Activated CD4-positive, alpha-beta T cell treated with anti-CD3 and anti-CD28 coated beads, Interleukin-2, amount 10 ng/mL, durations not matched to agents 24 days and 14 days (primary cell): ENCODE data around the gene ANO2. TPM values are rescaled to one million over a fixed set of nuclear protein-coding genes. Genes with fewer than 3 reads are reported as not detected.

Source experiments
- DNase-seq: peaks from one replicate; pipeline ENCODE4 v3.0.0; 2022
- H3K27ac Mint-ChIP-seq: one replicate; pipeline ENCODE4 v1.8.0; 2022; ENCODE audit warnings: mild to moderate bottlenecking, mixed read lengths
- H3K27me3 Mint-ChIP-seq: one replicate; pipeline ENCODE4 v1.8.0; 2022; ENCODE audit warnings: mixed read lengths
- H3K36me3 Mint-ChIP-seq: one replicate; pipeline ENCODE4 v1.8.0; 2022; ENCODE audit warnings: low read depth, mild to moderate bottlenecking, mixed read lengths
- H3K4me1 Mint-ChIP-seq: one replicate; pipeline ENCODE4 v1.8.0; 2021; ENCODE audit warnings: mixed read lengths
- H3K4me3 Mint-ChIP-seq: one replicate; pipeline ENCODE4 v1.8.0; 2022; ENCODE audit warnings: mild to moderate bottlenecking, moderate library complexity, mixed read lengths
- H3K9me3 Mint-ChIP-seq: one replicate; pipeline ENCODE4 v1.8.0; 2021; ENCODE audit warnings: mixed read lengths
- intact Hi-C: fragments of 100-400 bp; cut with micrococcal nuclease; formaldehyde crosslinking; loops from one replicate; pipeline ENCODE4 v1.15.1; 2023
- total RNA-seq: library from RNA; stranded (reverse); gene quantifications from 2 replicates; pipeline ENCODE4 v1.2.3, GENCODE V29; 2022

Gene ANO2
- total RNA-seq, 1 donor from 2014 or later, result not detected

DNA sequence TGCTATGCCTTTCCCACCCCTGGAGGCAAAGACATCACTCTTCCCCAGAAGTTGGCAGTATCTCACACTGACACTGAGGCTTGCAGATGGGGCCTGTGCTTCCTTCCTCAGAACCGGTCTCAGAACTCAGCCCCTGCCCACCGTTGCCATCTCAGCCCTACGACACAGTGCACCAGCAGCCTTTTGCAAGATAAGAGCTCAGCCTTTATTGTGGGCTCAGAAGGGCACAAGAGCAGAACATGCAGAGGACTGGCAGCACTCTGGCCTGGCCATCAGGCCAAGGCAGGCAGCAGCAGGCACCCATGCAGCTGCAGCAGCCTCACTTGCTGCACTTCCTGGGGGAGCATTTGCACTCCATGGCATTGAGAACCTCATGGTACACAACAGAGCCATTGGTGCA is 3.6 kb upstream of the ANO2 start:
- intact Hi-C loops, result no loop called here
- no peak for DNase-seq
- H3K27ac Mint-ChIP-seq, result no peak overlapping the region
- no peak overlapping the region for H3K4me3 Mint-ChIP-seq
- H3K27me3 Mint-ChIP-seq, result peaks cover 49% of the 10 kb centered on the region
- H3K36me3 Mint-ChIP-seq, result no peaks in the 10 kb centered on the region
- no peaks in the 10 kb centered on the region for H3K4me1 Mint-ChIP-seq
- H3K9me3 Mint-ChIP-seq, result no peaks in the 10 kb centered on the region

DNA sequence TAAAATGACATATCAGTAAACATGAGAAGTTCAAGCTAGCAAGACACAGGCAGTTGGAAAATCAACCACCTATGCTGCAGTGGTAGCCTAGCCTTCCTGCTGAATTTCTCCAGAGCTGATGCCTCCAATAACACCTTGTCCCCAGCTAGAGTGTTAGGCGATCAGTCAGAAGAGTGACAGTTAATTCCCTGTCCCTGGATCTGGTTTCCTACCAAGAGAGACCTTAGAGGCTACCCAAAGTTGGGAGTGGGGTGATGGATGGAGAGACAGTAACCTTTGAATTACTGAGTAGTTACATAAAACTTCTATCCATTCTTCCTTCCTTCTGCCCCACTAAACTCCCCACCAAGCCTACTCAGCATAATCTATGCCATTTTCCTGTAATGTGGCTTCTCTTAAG is 1.9 kb upstream of the ANO2 start:
- Mint-ChIP-seq H3K27me3 (peaks cover 61% of the 10 kb centered on the region), H3K4me3 (no peak overlapping the region), H3K9me3 (no peaks in the 10 kb centered on the region), H3K27ac (no peak overlapping the region), H3K4me1 (no peaks in the 10 kb centered on the region), H3K36me3 (no peaks in the 10 kb centered on the region)
- intact Hi-C loops, result no loop called here
- DNase-seq, result no peak

DNA sequence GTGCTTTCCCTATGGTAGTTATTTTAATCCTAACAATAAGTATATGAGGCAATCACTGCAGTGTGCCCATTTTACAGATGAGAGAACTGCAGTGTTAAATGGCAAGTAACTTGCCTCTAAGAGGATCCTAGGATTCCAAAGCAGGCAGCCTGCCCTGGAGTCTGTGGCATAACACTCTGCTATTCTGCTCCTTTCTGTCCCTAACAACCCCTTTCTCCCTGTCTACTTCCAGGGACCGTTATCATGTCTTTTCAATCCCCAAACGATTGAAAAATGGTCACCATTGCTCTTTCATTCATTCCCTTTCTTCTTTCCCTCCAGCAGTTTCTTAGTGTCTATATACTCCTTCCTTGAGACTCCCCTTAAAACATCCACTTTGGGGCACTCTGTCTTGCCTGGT is 1.3 kb upstream of the ANO2 start:
- Mint-ChIP-seq H3K4me3 (no peak overlapping the region), H3K27me3 (peaks cover 60% of the 10 kb centered on the region), H3K27ac (no peak overlapping the region), H3K36me3 (no peaks in the 10 kb centered on the region), H3K9me3 (no peaks in the 10 kb centered on the region), H3K4me1 (no peaks in the 10 kb centered on the region)
- no peak for DNase-seq
- intact Hi-C loops, result no loop called here

GRCh38 chr12:5944688-5945070 is 380 bp downstream of the ANO2 start:
- Mint-ChIP-seq H3K9me3 (no peaks in the 10 kb centered on the region), H3K27me3 (peaks cover 54% of the 10 kb centered on the region), H3K36me3 (no peaks in the 10 kb centered on the region), H3K27ac (no peak overlapping the region), H3K4me1 (no peaks in the 10 kb centered on the region), H3K4me3 (no peak overlapping the region)
- intact Hi-C loops, result no loop called here
- no peak for DNase-seq

DNA sequence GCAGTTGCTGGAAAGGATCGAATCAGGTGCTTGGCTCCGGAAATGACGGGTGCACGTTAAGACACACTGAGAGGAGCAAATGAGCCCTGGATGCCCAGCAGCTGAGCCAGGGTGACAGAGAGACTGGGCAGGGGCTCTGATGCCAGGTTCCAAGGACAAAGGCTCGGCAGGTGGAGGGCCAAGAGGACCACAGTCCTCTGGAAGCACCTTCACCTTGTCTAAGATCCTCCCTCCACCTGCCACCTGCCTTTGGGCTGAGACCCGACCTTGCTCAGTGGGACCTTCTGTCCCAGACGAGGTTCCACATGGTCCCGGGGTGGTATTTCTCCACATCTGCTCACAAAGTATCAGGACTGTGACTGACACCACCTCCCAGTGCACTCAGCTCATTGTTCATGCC is 1.0 kb downstream of the ANO2 start:
- Mint-ChIP-seq H3K27ac (no peak overlapping the region), H3K4me3 (no peak overlapping the region), H3K4me1 (no peaks in the 10 kb centered on the region), H3K36me3 (no peaks in the 10 kb centered on the region), H3K27me3 (peaks cover 52% of the 10 kb centered on the region), H3K9me3 (no peaks in the 10 kb centered on the region)
- intact Hi-C loops, result no loop called here
- no peak for DNase-seq

- no peaks in the 10 kb centered on the region for H3K9me3 Mint-ChIP-seq
- H3K27me3 Mint-ChIP-seq, result peaks cover 48% of the 10 kb centered on the region
- no peaks in the 10 kb centered on the region for H3K36me3 Mint-ChIP-seq
- H3K4me1 Mint-ChIP-seq, result no peaks in the 10 kb centered on the region
- DNase-seq, result no peak
- H3K27ac Mint-ChIP-seq, result no peak overlapping the region
- H3K4me3 Mint-ChIP-seq, result no peak overlapping the region
- intact Hi-C loops, result no loop called here
Observed at GRCh38 chr12:5941907-5942306, 3.2 kb downstream of the ANO2 start.

GRCh38 chr12:5927732-5928516 is 17.1 kb downstream of the ANO2 start:
- H3K4me3 Mint-ChIP-seq, result no peak overlapping the region
- H3K9me3 Mint-ChIP-seq, result peaks cover 4% of the 10 kb centered on the region
- no peaks in the 10 kb centered on the region for H3K36me3 Mint-ChIP-seq
- intact Hi-C loops, result no loop called here
- H3K27ac Mint-ChIP-seq, result no peak overlapping the region
- H3K4me1 Mint-ChIP-seq, result no peaks in the 10 kb centered on the region
- H3K27me3 Mint-ChIP-seq, result no peaks in the 10 kb centered on the region
- DNase-seq, result no peak

DNA sequence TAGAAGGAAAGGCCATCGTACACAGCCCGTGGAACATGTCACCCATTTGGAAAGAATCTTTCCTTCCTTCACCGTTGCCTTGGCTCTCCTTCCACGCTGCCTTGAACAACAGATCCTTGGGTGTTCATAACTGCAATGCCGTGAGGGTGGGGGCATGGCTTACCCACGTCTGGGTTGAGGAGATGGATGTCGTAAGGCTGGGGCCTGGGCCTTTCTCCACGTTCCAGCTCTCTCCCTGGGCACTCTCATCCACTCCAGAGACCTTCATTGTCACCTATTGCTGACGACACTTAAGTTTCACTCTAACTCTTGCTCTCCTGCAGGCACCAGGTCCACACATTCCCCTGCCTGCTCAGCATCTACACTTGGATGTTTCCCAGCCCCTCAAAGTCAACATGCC is 19.4 kb downstream of the ANO2 start:
- H3K9me3 Mint-ChIP-seq, result peaks cover under 1% of the 10 kb centered on the region
- no peak overlapping the region for H3K27ac Mint-ChIP-seq
- H3K4me3 Mint-ChIP-seq, result no peak overlapping the region
- intact Hi-C loops, result no loop called here
- H3K4me1 Mint-ChIP-seq, result no peaks in the 10 kb centered on the region
- no peak for DNase-seq
- no peaks in the 10 kb centered on the region for H3K27me3 Mint-ChIP-seq
- H3K36me3 Mint-ChIP-seq, result no peaks in the 10 kb centered on the region

- H3K9me3 Mint-ChIP-seq, result no peaks in the 10 kb centered on the region
- no peak overlapping the region for H3K4me3 Mint-ChIP-seq
- DNase-seq, result no peak
- H3K27me3 Mint-ChIP-seq, result no peaks in the 10 kb centered on the region
- no peaks in the 10 kb centered on the region for H3K36me3 Mint-ChIP-seq
- H3K4me1 Mint-ChIP-seq, result no peaks in the 10 kb centered on the region
- H3K27ac Mint-ChIP-seq, result no peak overlapping the region
- intact Hi-C loops, result no loop called here
Observed at GRCh38 chr12:5924342-5924741, 20.7 kb downstream of the ANO2 start.

DNA sequence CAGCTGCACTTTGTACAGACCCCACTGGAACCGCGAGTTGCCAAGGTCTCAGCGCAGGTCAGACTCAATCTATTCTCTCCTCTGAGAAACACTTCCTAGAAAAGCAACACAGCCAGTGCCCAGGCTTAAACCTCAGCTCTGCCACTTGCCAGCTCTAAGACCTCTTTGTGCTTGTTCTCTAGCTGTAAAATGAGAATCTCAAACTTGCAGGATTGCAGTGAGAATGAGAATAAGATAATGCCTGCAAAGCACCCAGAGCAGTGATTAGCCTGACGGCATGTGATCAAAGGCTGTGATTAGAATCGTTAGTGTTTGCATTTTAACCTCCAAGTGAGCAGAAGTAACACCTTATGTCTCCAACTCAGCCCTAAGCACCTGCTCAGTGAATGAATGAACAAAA is 21.3 kb downstream of the ANO2 start:
- intact Hi-C loops, result no loop called here
- Mint-ChIP-seq H3K9me3 (no peaks in the 10 kb centered on the region), H3K36me3 (no peaks in the 10 kb centered on the region), H3K27me3 (no peaks in the 10 kb centered on the region), H3K4me1 (no peaks in the 10 kb centered on the region), H3K4me3 (no peak overlapping the region), H3K27ac (no peak overlapping the region)
- DNase-seq, result no peak

DNA sequence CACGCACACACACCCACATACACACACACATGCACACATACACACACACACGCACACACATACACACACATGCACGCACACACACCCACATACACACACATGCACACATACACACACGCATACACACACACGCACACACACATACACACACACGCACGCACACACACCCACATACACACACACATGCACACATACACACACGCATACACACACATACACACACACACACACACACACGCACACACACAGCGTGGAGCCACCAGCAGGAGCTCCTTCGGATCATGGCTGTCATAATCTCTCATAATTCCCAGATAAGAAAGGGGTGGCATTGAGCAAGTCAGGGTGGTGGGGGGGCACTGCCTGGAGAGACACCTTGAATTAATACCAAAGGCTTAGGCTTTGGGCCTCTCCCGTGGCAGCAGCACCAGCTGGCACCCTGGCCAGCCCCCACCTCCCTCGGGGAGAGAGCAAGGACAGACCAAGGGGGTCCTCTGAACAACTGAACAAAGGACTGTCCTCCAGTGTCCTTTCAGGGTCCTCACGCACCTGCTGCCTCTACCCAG is 21.9 kb downstream of the ANO2 start:
- H3K4me1 Mint-ChIP-seq, result no peaks in the 10 kb centered on the region
- intact Hi-C loops, result no loop called here
- no peak for DNase-seq
- H3K27ac Mint-ChIP-seq, result no peak overlapping the region
- H3K36me3 Mint-ChIP-seq, result no peaks in the 10 kb centered on the region
- H3K27me3 Mint-ChIP-seq, result no peaks in the 10 kb centered on the region
- no peaks in the 10 kb centered on the region for H3K9me3 Mint-ChIP-seq
- H3K4me3 Mint-ChIP-seq, result no peak overlapping the region

GRCh38 chr12:5921966-5922899 is 22.8 kb downstream of the ANO2 start:
- H3K4me1 Mint-ChIP-seq, result no peaks in the 10 kb centered on the region
- no peaks in the 10 kb centered on the region for H3K9me3 Mint-ChIP-seq
- no peak overlapping the region for H3K4me3 Mint-ChIP-seq
- no peaks in the 10 kb centered on the region for H3K36me3 Mint-ChIP-seq
- no peak for DNase-seq
- H3K27ac Mint-ChIP-seq, result no peak overlapping the region
- intact Hi-C loops, result no loop called here
- H3K27me3 Mint-ChIP-seq, result no peaks in the 10 kb centered on the region

DNA sequence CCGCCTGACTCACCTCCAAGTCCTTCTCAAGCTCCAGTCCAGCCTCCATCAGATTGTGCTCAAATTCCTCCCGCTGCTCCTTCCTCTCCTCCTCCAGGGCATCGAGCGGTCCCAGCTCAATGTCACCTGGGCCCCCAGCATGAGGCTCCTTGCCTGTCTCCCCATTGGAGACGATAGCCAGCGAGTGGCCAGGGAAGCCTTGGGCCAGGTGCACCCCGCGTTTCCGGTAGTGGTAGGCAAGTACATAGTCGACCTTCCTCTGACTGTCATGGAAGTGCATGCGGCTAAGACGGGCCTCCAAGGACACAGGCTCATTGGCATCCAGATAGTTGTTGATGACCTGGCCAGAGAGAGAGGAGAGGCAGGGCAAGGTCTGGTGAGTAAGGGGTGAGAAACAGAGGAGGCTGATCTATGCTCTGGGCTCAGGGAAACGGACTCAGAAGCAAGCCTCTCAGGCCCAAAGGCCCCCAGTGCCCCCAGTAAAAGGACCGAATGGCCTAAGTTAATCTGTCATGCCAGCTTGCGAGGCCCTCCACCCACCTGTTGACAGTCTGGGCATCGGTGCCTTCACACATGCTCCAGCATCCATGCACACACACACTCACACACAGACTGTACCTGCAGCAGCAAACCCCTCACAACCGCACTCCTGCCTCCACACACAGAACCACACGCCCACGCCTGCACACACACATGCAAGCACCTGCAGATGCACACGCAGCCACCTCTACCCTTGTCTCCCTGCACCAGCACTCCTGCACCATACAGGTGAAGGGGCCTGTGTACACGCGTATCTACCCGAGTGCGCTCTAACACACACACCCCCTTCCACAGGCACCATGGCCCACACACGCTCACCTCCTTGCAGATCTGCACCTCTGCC is 23.8 kb downstream of the ANO2 start:
- Mint-ChIP-seq H3K9me3 (no peaks in the 10 kb centered on the region), H3K4me3 (no peak overlapping the region), H3K27me3 (no peaks in the 10 kb centered on the region), H3K27ac (no peak overlapping the region), H3K4me1 (no peaks in the 10 kb centered on the region), H3K36me3 (no peaks in the 10 kb centered on the region)
- intact Hi-C loops, result no loop called here
- DNase-seq, result no peak
